ENCODE results near the gene TAGLN2. TPM values are rescaled to one million over a fixed set of nuclear protein-coding genes. Genes with fewer than 3 reads are reported as not detected.

Gene TAGLN2
- total RNA-seq, 1 donor from 2014 or later: 435 TPM

- H3K4me3 ChIP-seq: no peak overlapping the region
- no peaks in the 10 kb centered on the region for H3K36me3 ChIP-seq
- DNase-seq (no peak), ATAC-seq (no peak)
- no peaks in the 10 kb centered on the region for H3K27me3 ChIP-seq
- TF ChIP-seq CTCF (IDR thresholded peaks at IDR 0.05): no peak
- no peaks in the 10 kb centered on the region for H3K9me3 ChIP-seq
- H3K4me1 ChIP-seq: peaks cover 24% of the 10 kb centered on the region
- intact Hi-C loops (cut with DNase I): loop anchor here (5.0 to 10.0 kb wide), 2 partner anchors 96 to 728 kb away; no protein-coding TSS in a partner anchor
- no peak overlapping the region for H3K27ac ChIP-seq
These were observed 32.4 kb downstream of the TAGLN2 start for GRCh38 chr1:159892944-159893343.

- DNase-seq: peak; percentile 90
- Histone ChIP-seq H3K27me3 (no peaks in the 10 kb centered on the region), H3K27ac (peak overlapping the region; percentile 78), H3K4me1 (peaks cover 23% of the 10 kb centered on the region), H3K9me3 (no peaks in the 10 kb centered on the region), H3K4me3 (no peak overlapping the region), H3K36me3 (no peaks in the 10 kb centered on the region)
- ATAC-seq: peak; percentile 97
- intact Hi-C loops (cut with DNase I): loop anchor here (5.0 to 10.0 kb wide), 2 partner anchors 94 to 727 kb away; no protein-coding TSS in a partner anchor
- TF ChIP-seq CTCF (IDR thresholded peaks at IDR 0.05): peak; percentile 97
These were observed 33.8 kb downstream of the TAGLN2 start for GRCh38 chr1:159891275-159892157.

- H3K27ac ChIP-seq: peak overlapping the region; percentile 78
- no peaks in the 10 kb centered on the region for H3K9me3 ChIP-seq
- no peak for ATAC-seq
- TF ChIP-seq CTCF (IDR thresholded peaks at IDR 0.05): no peak
- no peak overlapping the region for H3K4me3 ChIP-seq
- intact Hi-C loops (cut with DNase I): loop anchor here (5.0 to 10.0 kb wide), 2 partner anchors 93 to 726 kb away; no protein-coding TSS in a partner anchor
- no peak for DNase-seq
- H3K27me3 ChIP-seq: no peaks in the 10 kb centered on the region
- H3K36me3 ChIP-seq: no peaks in the 10 kb centered on the region
- peaks cover 14% of the 10 kb centered on the region for H3K4me1 ChIP-seq
These were observed 34.9 kb downstream of the TAGLN2 start for GRCh38 chr1:159890390-159890789.

- Histone ChIP-seq H3K36me3 (no peaks in the 10 kb centered on the region), H3K27me3 (no peaks in the 10 kb centered on the region), H3K4me1 (peaks cover 14% of the 10 kb centered on the region), H3K9me3 (no peaks in the 10 kb centered on the region), H3K4me3 (no peak overlapping the region), H3K27ac (peak overlapping the region; percentile 78)
- intact Hi-C loops (cut with DNase I): loop anchor here (5.0 to 10.0 kb wide), 2 partner anchors 93 to 725 kb away; no protein-coding TSS in a partner anchor
- peak; percentile 84 for ATAC-seq
- no peak for DNase-seq
- no peak for TF ChIP-seq CTCF (IDR thresholded peaks at IDR 0.05)
These were observed 35.5 kb downstream of the TAGLN2 start for GRCh38 chr1:159889821-159890252.

GRCh38 chr1:159889202-159889601 lies 36.1 kb downstream of the TAGLN2 start:
- no peak for DNase-seq
- no peak for ATAC-seq
- no peak for TF ChIP-seq CTCF (IDR thresholded peaks at IDR 0.05)
- peak overlapping the region; percentile 78 for H3K27ac ChIP-seq
- H3K27me3 ChIP-seq: no peaks in the 10 kb centered on the region
- H3K9me3 ChIP-seq: no peaks in the 10 kb centered on the region
- intact Hi-C loops (cut with DNase I): no loop called here
- H3K4me1 ChIP-seq: peaks cover 14% of the 10 kb centered on the region
- no peaks in the 10 kb centered on the region for H3K36me3 ChIP-seq
- H3K4me3 ChIP-seq: no peak overlapping the region
